ENCODE results near the gene KAT7. TPM values are rescaled to one million over a fixed set of nuclear protein-coding genes. Genes with fewer than 3 reads are reported as not detected.
"Not testable (repeated sequence)": the region's sequence is repeated elsewhere in the genome, so short reads cannot be mapped to it uniquely, and the experiment has no call there.

KAT7 gene
- polyA plus RNA-seq, 1 of the 3 experiments (the other 2 are of a cell fraction), result 20.2 TPM

GRCh38 chr17:49825645-49826044 is 37.2 kb downstream of the KAT7 start:
- POLR2A ChIA-PET, result no interaction called here
- WGBS (ENCODE audit: low lambda C conversion rate), result 38% methylated on average over 2 of the region's 2 CpGs
- no peak for TF ChIP-seq NFIC (IDR thresholded peaks at IDR 0.05; ENCODE audit: borderline replicate concordance)
- DNase-seq, result no peak
- H3K36me3 ChIP-seq (replicated peaks in 1 of 2; ENCODE audit: control insufficient read depth in 1 of 2, insufficient read depth in 2 of 2, low read length in 1 of 2), result peaks cover 78 to 88% of the 10 kb centered on the region in 2 experiments
- no peak overlapping the region for H3K27ac ChIP-seq (ENCODE audit: low read depth in 2 of 2, low read length in 1 of 2)
- no peaks in the 10 kb centered on the region for H3K9me2 ChIP-seq
- peaks cover 9% of the 10 kb centered on the region for H3F3A ChIP-seq (replicated peaks; ENCODE audit: insufficient read depth)
- no peak overlapping the region for H3K4me3 ChIP-seq (ENCODE audit: low read depth in 2 of 2, low read length in 1 of 2)
- no peaks in the 10 kb centered on the region for H4K20me1 ChIP-seq (ENCODE audit: insufficient read depth)
- H3K9me3 ChIP-seq, result no peaks in the 10 kb centered on the region
- H3K79me2 ChIP-seq (ENCODE audit: insufficient read depth), result no peaks in the 10 kb centered on the region
- no peak overlapping the region for H3K4me2 ChIP-seq
- H2AFZ ChIP-seq (ENCODE audit: low read depth), result no peak overlapping the region
- no peaks in the 10 kb centered on the region for H3K27me3 ChIP-seq (ENCODE audit: insufficient read depth)
- peaks cover 0 to 10% of the 10 kb centered on the region in 2 experiments; a peak in 1 of 4 replicates for H3K4me1 ChIP-seq (ENCODE audit: control insufficient read depth in 1 of 2, insufficient read depth in 2 of 2, low read depth in 1 of 2, low read length in 1 of 2)
- CTCF ChIA-PET, result interaction anchor here (2.2 kb wide), 1 partner anchor 25 kb away, joined by 7 read pairs; no protein-coding TSS in a partner anchor
- H3K9ac ChIP-seq, result no peak overlapping the region

GRCh38 chr17:49828325-49828724 is 39.8 kb downstream of the KAT7 start:
- H3K4me1 ChIP-seq (ENCODE audit: control insufficient read depth in 1 of 2, insufficient read depth in 2 of 2, low read depth in 1 of 2, low read length in 1 of 2); CTCF ChIA-PET; H3K4me3 ChIP-seq (ENCODE audit: low read depth in 2 of 2, low read length in 1 of 2); H3K27me3 ChIP-seq (ENCODE audit: insufficient read depth); H3K79me2 ChIP-seq (ENCODE audit: insufficient read depth); H3K9ac ChIP-seq; H3K27ac ChIP-seq (ENCODE audit: low read depth in 2 of 2, low read length in 1 of 2); H4K20me1 ChIP-seq (ENCODE audit: insufficient read depth); POLR2A ChIA-PET; H3K9me3 ChIP-seq; H2AFZ ChIP-seq (ENCODE audit: low read depth); DNase-seq; H3K4me2 ChIP-seq; H3K9me2 ChIP-seq: not testable (repeated sequence)
- 63% methylated on average over 2 of the region's 2 CpGs for WGBS (ENCODE audit: low lambda C conversion rate)
- peaks cover 62 to 85% of the 10 kb centered on the region in 2 experiments for H3K36me3 ChIP-seq (replicated peaks in 1 of 2; ENCODE audit: control insufficient read depth in 1 of 2, insufficient read depth in 2 of 2, low read length in 1 of 2)
- H3F3A ChIP-seq (replicated peaks; ENCODE audit: insufficient read depth), result peaks cover 14% of the 10 kb centered on the region
- TF ChIP-seq JUND (IDR thresholded peaks at IDR 0.05) (0 out of 2 replicates have a peak, but pooled peaks have one; percentile 15), FOSL2 (IDR thresholded peaks at IDR 0.05; ENCODE audit: borderline replicate concordance, low read depth) (peak; percentile 29; the same call in 1 of the 2 replicates), PBX3 (IDR thresholded peaks at IDR 0.05) (peak; percentile 62)

GRCh38 chr17:49829026-49829425 is 40.5 kb downstream of the KAT7 start:
- Histone ChIP-seq H3K4me3 (ENCODE audit: low read depth in 2 of 2, low read length in 1 of 2) (no peak overlapping the region), H3K4me2 (no peak overlapping the region), H3K27me3 (ENCODE audit: insufficient read depth) (no peaks in the 10 kb centered on the region), H3K79me2 (ENCODE audit: insufficient read depth) (no peaks in the 10 kb centered on the region), H3K9me3 (no peaks in the 10 kb centered on the region), H3K36me3 (replicated peaks in 1 of 2; ENCODE audit: control insufficient read depth in 1 of 2, insufficient read depth in 2 of 2, low read length in 1 of 2) (peaks cover 62 to 84% of the 10 kb centered on the region in 2 experiments), H4K20me1 (ENCODE audit: insufficient read depth) (no peaks in the 10 kb centered on the region), H3F3A (replicated peaks; ENCODE audit: insufficient read depth) (peaks cover 14% of the 10 kb centered on the region), H3K27ac (ENCODE audit: low read depth in 2 of 2, low read length in 1 of 2) (no peak overlapping the region), H3K9ac (no peak overlapping the region), H3K4me1 (ENCODE audit: control insufficient read depth in 1 of 2, insufficient read depth in 2 of 2, low read depth in 1 of 2, low read length in 1 of 2) (peaks cover 0 to 10% of the 10 kb centered on the region in 2 experiments; a peak in 1 of 4 replicates), H3K9me2 (no peaks in the 10 kb centered on the region), H2AFZ (ENCODE audit: low read depth) (no peak overlapping the region)
- ChIA-PET CTCF (interaction anchor here (1.4 to 1.8 kb wide), 3 partner anchors 168 to 259 kb away, joined by 4 to 7 read pairs (median 5); no protein-coding TSS in a partner anchor), POLR2A (no interaction called here)
- DNase-seq, result no peak
- no peak for TF ChIP-seq USF2 (IDR thresholded peaks at IDR 0.05; ENCODE audit: borderline replicate concordance, low read depth, low read length)
- TF ChIP-seq FOXM1 (IDR thresholded peaks at IDR 0.05; ENCODE audit: low read depth), result no peak
- no peak for TF ChIP-seq CTCF (IDR thresholded peaks at IDR 0.05)
- no peak for TF ChIP-seq TAF1 (IDR thresholded peaks at IDR 0.05; ENCODE audit: borderline replicate concordance, low read depth, low read length)
- TF ChIP-seq USF1 (IDR thresholded peaks at IDR 0.05; ENCODE audit: borderline replicate concordance, low read depth), result no peak
- no peak for TF ChIP-seq MEF2A (IDR thresholded peaks at IDR 0.05; ENCODE audit: borderline replicate concordance, low read depth)
- no peak for TF ChIP-seq CHD2 (IDR thresholded peaks at IDR 0.05; ENCODE audit: low read length, partially characterized antibody)
- WGBS (ENCODE audit: low lambda C conversion rate), result 98% methylated on average over 2 of the region's 2 CpGs

Measured in SK-N-SH (cell line).